ENCODE measurements around the gene ZNF652.

DNA sequence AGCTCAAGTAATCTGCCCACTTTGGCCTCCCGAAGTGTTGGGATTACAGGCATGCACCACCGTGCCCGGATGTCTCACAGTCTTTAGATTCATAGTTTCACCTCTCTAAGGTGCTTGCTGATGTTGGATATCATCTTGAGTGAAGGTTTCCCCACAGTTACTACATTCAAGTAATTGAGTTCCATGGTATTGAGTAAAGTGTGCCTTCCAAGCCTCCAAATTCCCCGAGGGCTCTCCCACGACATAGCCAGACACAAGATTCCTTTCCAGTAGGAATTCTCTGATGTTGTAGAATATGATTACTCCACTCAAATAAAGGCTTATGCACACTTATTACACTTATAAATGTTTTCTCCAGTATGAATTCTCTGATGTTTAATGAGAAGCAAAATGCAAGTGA lies 16.3 kb upstream of the ZNF652 start:
- TF ChIP-seq, protein P1, sequence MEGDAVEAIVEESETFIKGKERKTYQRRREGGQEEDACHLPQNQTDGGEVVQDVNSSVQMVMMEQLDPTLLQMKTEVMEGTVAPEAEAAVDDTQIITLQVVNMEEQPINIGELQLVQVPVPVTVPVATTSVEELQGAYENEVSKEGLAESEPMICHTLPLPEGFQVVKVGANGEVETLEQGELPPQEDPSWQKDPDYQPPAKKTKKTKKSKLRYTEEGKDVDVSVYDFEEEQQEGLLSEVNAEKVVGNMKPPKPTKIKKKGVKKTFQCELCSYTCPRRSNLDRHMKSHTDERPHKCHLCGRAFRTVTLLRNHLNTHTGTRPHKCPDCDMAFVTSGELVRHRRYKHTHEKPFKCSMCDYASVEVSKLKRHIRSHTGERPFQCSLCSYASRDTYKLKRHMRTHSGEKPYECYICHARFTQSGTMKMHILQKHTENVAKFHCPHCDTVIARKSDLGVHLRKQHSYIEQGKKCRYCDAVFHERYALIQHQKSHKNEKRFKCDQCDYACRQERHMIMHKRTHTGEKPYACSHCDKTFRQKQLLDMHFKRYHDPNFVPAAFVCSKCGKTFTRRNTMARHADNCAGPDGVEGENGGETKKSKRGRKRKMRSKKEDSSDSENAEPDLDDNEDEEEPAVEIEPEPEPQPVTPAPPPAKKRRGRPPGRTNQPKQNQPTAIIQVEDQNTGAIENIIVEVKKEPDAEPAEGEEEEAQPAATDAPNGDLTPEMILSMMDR (IDR thresholded peaks at IDR 0.05) = no peak
- no peak for TF ChIP-seq POLR2A (IDR thresholded peaks at IDR 0.05)
